GM12864 (cell line): ENCODE data around the gene PLCB4.

ENCODE experiments used
- DNase-seq: peaks from one replicate; pipeline ENCODE4 v3.0.0-alpha.2; 2011; ENCODE audit warnings: low read depth
- H3K4me3 ChIP-seq: 2 replicates; pipeline ENCODE4 v1.5.1; 2011; ENCODE audit warnings: mild to moderate bottlenecking, low read depth, low read length, control low read depth
- CTCF ChIP-seq: IDR thresholded peaks from 2 replicates; pipeline ENCODE4 v1.5.1; 2011; ENCODE audit warnings: low read depth, mild to moderate bottlenecking, moderate library complexity, low read length, control low read depth, inconsistent platforms; ENCODE audit errors: missing control alignments

The PLCB4 gene

GRCh38 chr20:9322661-9323060 lies 253.8 kb downstream of the PLCB4 start:
- no peak for TF ChIP-seq CTCF

GRCh38 chr20:9323622-9324021 lies 254.7 kb downstream of the PLCB4 start:
- no peak overlapping the region for H3K4me3 ChIP-seq
- TF ChIP-seq CTCF: peak; percentile 69
- no peak for DNase-seq

More at GRCh38 chr20:9322661-9323060, 253.8 kb downstream of the PLCB4 start:
- H3K4me3 ChIP-seq: no peak overlapping the region
- no peak for DNase-seq

- H3K4me3 ChIP-seq: no peak overlapping the region
- no peak for DNase-seq
- no peak for TF ChIP-seq CTCF
These were observed 260.6 kb downstream of the PLCB4 start for GRCh38 chr20:9329355-9330101.

- no peak for DNase-seq
- no peak for TF ChIP-seq CTCF
- no peak overlapping the region for H3K4me3 ChIP-seq
These were observed 261.3 kb downstream of the PLCB4 start for GRCh38 chr20:9330151-9330550.

GRCh38 chr20:9331707-9332435 lies 263.0 kb downstream of the PLCB4 start:
- no peak overlapping the region for H3K4me3 ChIP-seq
- no peak for DNase-seq
- no peak for TF ChIP-seq CTCF

- no peak for DNase-seq
- H3K4me3 ChIP-seq: no peak overlapping the region
These were observed 264.0 kb downstream of the PLCB4 start for GRCh38 chr20:9332791-9333479.

More at GRCh38 chr20:9332791-9333479, 264.0 kb downstream of the PLCB4 start:
- no peak for TF ChIP-seq CTCF
